Cardiac muscle cell (in vitro differentiated cells and primary cell): Measurements from ENCODE around the gene IL26. TPM values are rescaled to one million over a fixed set of nuclear protein-coding genes. Genes with fewer than 3 reads are reported as not detected.

Source experiments
- DNase-seq, 2 donors: peaks; one replicate each; pipeline versions ENCODE4 v3.0.0 to v3.0.0-alpha.2; 2010 to 2017; ENCODE audit warnings: low read depth in 1 of 2, low spot score in 1 of 2
- H3K27ac ChIP-seq: fragments of 200-600 bp; sonication (generic); 2 replicates; pipeline ENCODE4 v1.5.1; 2016
- H3K27me3 ChIP-seq: fragments of 200-600 bp; sonication (generic); 2 replicates; pipeline ENCODE4 v1.6.0; 2016; ENCODE audit warnings: control low read depth
- H3K36me3 ChIP-seq: fragments of 200-600 bp; sonication (generic); 2 replicates; pipeline ENCODE4 v1.5.1; 2016; ENCODE audit warnings: control low read depth
- H3K4me1 ChIP-seq: fragments of 200-600 bp; sonication (generic); 2 replicates; pipeline ENCODE4 v1.8.1; 2017; ENCODE audit warnings: low read depth, mild to moderate bottlenecking, mixed run types
- H3K4me3 ChIP-seq: fragments of 200-600 bp; sonication (generic); 2 replicates; pipeline ENCODE4 v1.5.1; 2016; ENCODE audit warnings: mild to moderate bottlenecking
- H3K9me3 ChIP-seq: fragments of 200-600 bp; sonication (generic); 2 replicates; pipeline ENCODE4 v1.5.1; 2017; ENCODE audit warnings: low read depth, mild to moderate bottlenecking, control low read depth
- CTCF ChIP-seq: IDR thresholded peaks from 2 replicates; pipeline ENCODE4 v1.5.1; 2012; ENCODE audit warnings: low read depth, mild to moderate bottlenecking, low read length
- polyA plus RNA-seq: library from polyadenylated mRNA; unstranded; fragments of >200 nt; fragmentation: Nextera tagmentation; extraction: Ambion mirVana; gene quantifications from 2 replicates; pipeline ENCODE4 v1.2.1, GENCODE V29; 2016
- total RNA-seq: library from RNA; depleted of rRNA; stranded (reverse); fragments of >200 nt; gene quantifications from 2 replicates; pipeline ENCODE4 v1.2.3, GENCODE V29; 2016

IL26 gene
- total and polyA plus RNA-seq, 2 experiments from 2014 or later, result not detected

GRCh38 chr12:68268967-68269366, 43.4 kb upstream of the IL26 start:
- Histone ChIP-seq H3K4me1 (no peaks in the 10 kb centered on the region), H3K36me3 (no peaks in the 10 kb centered on the region), H3K27ac (no peak overlapping the region), H3K4me3 (no peak overlapping the region), H3K9me3 (no peaks in the 10 kb centered on the region), H3K27me3 (no peaks in the 10 kb centered on the region)
- DNase-seq, result no peak
- no peak for TF ChIP-seq CTCF

GRCh38 chr12:68267892-68268396, 42.3 kb upstream of the IL26 start:
- TF ChIP-seq CTCF, result no peak
- H3K27me3 ChIP-seq, result no peaks in the 10 kb centered on the region
- no peaks in the 10 kb centered on the region for H3K36me3 ChIP-seq
- no peaks in the 10 kb centered on the region for H3K9me3 ChIP-seq
- no peak overlapping the region for H3K4me3 ChIP-seq
- peak in 1 of 2 donors; percentile 93 for DNase-seq
- no peak overlapping the region for H3K27ac ChIP-seq
- no peaks in the 10 kb centered on the region for H3K4me1 ChIP-seq

DNA sequence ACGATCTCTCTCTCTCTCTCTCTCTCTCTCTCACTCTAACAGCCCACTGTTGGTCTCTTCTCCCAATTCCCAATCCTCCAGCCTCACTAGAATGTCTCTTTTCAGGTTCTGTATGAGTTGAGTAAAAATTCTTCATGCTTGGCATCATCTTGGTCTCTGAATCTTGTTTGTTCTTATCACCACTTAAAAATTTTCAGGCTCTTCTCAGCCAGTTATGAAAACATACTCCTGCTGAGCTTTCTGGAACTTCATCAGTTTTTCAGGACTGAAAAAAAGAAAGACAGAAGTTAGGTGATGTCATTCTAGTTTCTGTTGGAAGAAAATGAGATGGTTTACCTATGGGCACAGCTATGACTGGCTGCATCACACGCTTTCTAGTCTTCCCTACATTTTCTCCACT, 39.2 kb upstream of the IL26 start:
- no peaks in the 10 kb centered on the region for H3K9me3 ChIP-seq
- no peak overlapping the region for H3K4me3 ChIP-seq
- no peak for TF ChIP-seq CTCF
- no peak overlapping the region for H3K27ac ChIP-seq
- H3K4me1 ChIP-seq, result no peaks in the 10 kb centered on the region
- DNase-seq, result peak in 1 of 2 donors; percentile 69
- no peaks in the 10 kb centered on the region for H3K36me3 ChIP-seq
- H3K27me3 ChIP-seq, result no peaks in the 10 kb centered on the region

DNA sequence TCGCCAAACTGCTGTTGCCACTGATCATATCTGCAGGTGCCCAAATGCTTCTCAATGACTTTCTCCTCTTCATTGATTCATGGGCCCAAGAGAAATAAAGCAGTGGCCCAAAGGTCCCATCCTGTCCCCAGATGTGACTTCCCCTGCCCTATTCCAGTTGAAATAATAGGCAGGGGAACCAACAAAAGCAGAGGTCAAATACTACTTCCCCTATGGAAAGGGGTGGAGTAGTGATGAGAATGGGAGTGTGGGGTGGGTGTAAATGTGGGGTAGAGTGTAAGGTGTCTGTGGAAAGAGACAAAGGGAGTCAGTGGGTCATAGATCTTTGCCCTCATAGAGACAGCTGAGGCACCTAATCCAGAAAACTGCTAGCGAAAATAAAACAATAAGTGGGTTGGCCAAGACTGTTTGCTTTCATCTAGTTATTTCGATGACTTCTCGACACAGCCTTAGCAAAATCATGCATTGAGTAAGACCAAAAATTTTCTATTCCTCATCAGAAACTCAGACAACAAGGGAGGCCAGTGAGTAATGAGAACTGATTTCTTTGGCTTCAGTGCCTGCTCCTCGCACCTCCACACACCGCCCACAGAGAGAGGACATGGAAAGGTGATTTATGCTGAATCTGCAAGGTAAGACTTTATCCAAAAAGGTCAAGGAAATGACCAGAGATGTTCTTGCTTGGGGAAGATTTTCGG, 38.7 kb upstream of the IL26 start:
- H3K4me1 ChIP-seq, result no peaks in the 10 kb centered on the region
- no peak overlapping the region for H3K4me3 ChIP-seq
- no peaks in the 10 kb centered on the region for H3K27me3 ChIP-seq
- TF ChIP-seq CTCF, result no peak
- peak in 1 of 2 donors; percentile 29 for DNase-seq
- H3K27ac ChIP-seq, result no peak overlapping the region
- no peaks in the 10 kb centered on the region for H3K9me3 ChIP-seq
- H3K36me3 ChIP-seq, result no peaks in the 10 kb centered on the region

DNA sequence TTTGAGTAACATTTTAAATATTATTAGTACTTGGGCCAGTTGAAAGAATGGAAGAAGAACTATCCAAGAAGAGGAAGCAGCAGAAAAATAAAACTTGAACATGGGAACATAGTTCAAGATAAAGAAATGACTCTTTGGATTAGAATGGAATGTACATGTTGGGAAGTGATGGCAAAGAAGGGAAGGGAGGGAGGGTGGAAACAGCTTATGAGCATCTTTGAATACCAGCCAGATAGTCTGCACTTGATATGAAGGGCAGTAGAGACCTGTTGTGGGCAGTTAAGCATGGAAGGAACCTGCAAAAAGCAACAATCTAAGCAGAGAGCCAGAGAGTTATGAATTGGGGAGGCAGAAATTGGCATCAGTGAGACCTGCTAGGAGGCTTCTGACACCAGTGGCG, 37.8 kb upstream of the IL26 start:
- TF ChIP-seq CTCF, result no peak
- Histone ChIP-seq H3K27me3 (no peaks in the 10 kb centered on the region), H3K4me3 (no peak overlapping the region), H3K36me3 (no peaks in the 10 kb centered on the region), H3K27ac (no peak overlapping the region), H3K4me1 (no peaks in the 10 kb centered on the region), H3K9me3 (no peaks in the 10 kb centered on the region)
- DNase-seq, result peak in 1 of 2 donors; percentile 80
